Gastroesophageal sphincter (tissue), 3 donors: ENCODE data around the gene GLI1.

Source experiments
- EP300 ChIP-seq: sonication (generic); formaldehyde crosslinking; IDR thresholded peaks from one replicate; pipeline ENCODE4 v1.6.1; 2017; ENCODE audit warnings: antibody characterized with exemption, mild to moderate bottlenecking
- POLR2A ChIP-seq, 2 donors: fragments of 450-650 bp; IDR thresholded peaks; one replicate each; pipeline ENCODE4 v1.6.1; 2017; ENCODE audit warnings: antibody characterized with exemption in 2 of 2, mild to moderate bottlenecking in 2 of 2, moderate library complexity in 1 of 2
- POLR2AphosphoS5 ChIP-seq: sonication (generic); formaldehyde crosslinking; IDR thresholded peaks from one replicate; pipeline ENCODE4 v1.6.1; 2017; ENCODE audit warnings: antibody characterized with exemption
- TF ChIP-seq, protein P1 (sequence below), 4 experiments: fragments of 200-600 bp in 2 of 4; fragments of 450-650 bp in 2 of 4; sonication (generic) in 1 of 4; IDR thresholded peaks; one replicate each; pipeline ENCODE4 v1.5.1; 2017 to 2019; ENCODE audit warnings: antibody characterized with exemption in 4 of 4, mild to moderate bottlenecking in 2 of 4, moderate library complexity in 2 of 4

DNA sequence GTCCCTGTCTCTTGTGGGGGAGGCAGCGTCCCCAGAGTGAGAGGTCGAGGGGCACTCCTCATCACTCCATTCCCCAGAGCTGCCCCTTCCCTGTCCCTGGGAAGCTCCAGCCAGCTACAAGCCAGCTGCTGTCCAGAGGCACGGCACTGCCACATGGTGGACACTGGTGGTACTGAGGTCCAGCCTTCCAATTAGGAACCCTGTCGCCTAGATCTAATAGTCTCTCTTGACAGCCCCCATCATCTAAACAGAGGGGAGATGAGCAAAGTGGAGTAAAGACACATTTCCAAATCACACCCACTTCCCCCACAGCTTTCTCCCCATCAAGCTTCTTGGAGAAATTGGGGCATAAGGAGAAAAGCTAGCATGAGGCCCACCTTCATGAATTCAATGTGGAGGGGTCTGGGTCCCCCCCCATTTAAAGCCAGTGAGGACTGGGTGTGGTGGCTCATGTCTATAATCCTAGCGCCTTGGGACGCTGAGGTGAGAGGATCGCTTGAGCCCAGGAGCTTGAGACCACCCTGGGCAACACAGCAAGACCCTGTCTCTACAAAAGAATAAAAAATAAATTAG, 6.6 kb upstream of the GLI1 start:
- TF ChIP-seq POLR2A (IDR thresholded peaks at IDR 0.05) (no peak), EP300 (no peak), POLR2AphosphoS5 (no peak)
- TF ChIP-seq, protein P1, sequence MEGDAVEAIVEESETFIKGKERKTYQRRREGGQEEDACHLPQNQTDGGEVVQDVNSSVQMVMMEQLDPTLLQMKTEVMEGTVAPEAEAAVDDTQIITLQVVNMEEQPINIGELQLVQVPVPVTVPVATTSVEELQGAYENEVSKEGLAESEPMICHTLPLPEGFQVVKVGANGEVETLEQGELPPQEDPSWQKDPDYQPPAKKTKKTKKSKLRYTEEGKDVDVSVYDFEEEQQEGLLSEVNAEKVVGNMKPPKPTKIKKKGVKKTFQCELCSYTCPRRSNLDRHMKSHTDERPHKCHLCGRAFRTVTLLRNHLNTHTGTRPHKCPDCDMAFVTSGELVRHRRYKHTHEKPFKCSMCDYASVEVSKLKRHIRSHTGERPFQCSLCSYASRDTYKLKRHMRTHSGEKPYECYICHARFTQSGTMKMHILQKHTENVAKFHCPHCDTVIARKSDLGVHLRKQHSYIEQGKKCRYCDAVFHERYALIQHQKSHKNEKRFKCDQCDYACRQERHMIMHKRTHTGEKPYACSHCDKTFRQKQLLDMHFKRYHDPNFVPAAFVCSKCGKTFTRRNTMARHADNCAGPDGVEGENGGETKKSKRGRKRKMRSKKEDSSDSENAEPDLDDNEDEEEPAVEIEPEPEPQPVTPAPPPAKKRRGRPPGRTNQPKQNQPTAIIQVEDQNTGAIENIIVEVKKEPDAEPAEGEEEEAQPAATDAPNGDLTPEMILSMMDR (IDR thresholded peaks at IDR 0.05) = peak; percentile 84 to 96 (median 93)
